Spleen (tissue), 7 donors: Measurements from ENCODE around the gene PIGU.

ENCODE experiments used
- POLR2A ChIP-seq, 3 donors: fragments of 450-650 bp; IDR thresholded peaks; one replicate each; pipeline ENCODE4 v1.5.1; 2017; ENCODE audit warnings: antibody characterized with exemption in 3 of 3, mild to moderate bottlenecking in 1 of 3
- POLR2AphosphoS5 ChIP-seq, 3 donors: sonication (generic); formaldehyde crosslinking; IDR thresholded peaks; one replicate each; pipeline ENCODE4 v1.5.1; 2017; ENCODE audit warnings: antibody characterized with exemption in 3 of 3
- TF ChIP-seq, protein P1 (sequence below), 11 experiments: fragments of 200-600 bp in 7 of 11; fragments of 450-650 bp in 4 of 11; sonication (generic) in 4 of 11; IDR thresholded peaks in 8 of 11; conservative IDR thresholded peaks in 3 of 11; 1 replicate in 7 of 11; 2 replicates in 4 of 11; pipeline versions ENCODE4 v1.4.0 to v1.8.0; 2016 to 2021; ENCODE audit warnings: antibody characterized with exemption in 11 of 11, inconsistent platforms in 4 of 11, mild to moderate bottlenecking in 1 of 11
- donor health status: DM: no; HTN: no; CAD: no; lungs with moderate emphysema.
- donor health status: DM: no; HTN: no; CAD: no.
- donor health status: DM: no; HTN: no; CAD: no.

DNA sequence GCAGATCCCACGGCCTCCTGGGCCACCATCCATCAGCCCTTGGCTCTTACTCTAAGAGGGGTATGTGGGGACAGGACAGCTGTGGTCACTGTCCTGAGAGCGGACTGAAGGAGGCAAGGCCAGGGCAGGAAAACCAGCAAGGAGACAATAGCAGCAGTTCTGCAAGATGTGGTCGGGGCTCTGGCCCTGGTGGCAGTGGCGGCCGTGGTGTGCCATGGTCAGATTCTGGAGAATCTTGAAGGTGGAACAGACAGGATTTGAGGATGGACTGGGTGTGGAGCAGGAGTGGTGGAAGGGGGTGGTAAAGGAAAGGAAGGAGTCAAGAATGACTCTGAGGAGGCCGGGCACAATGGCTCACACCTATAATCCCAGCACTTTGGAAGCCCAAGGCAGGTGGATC lies 124.3 kb downstream of the PIGU start:
- TF ChIP-seq POLR2A (IDR thresholded peaks at IDR 0.05) (no peak), POLR2AphosphoS5 (IDR thresholded peaks at IDR 0.05) (no peak)
- TF ChIP-seq, protein P1, sequence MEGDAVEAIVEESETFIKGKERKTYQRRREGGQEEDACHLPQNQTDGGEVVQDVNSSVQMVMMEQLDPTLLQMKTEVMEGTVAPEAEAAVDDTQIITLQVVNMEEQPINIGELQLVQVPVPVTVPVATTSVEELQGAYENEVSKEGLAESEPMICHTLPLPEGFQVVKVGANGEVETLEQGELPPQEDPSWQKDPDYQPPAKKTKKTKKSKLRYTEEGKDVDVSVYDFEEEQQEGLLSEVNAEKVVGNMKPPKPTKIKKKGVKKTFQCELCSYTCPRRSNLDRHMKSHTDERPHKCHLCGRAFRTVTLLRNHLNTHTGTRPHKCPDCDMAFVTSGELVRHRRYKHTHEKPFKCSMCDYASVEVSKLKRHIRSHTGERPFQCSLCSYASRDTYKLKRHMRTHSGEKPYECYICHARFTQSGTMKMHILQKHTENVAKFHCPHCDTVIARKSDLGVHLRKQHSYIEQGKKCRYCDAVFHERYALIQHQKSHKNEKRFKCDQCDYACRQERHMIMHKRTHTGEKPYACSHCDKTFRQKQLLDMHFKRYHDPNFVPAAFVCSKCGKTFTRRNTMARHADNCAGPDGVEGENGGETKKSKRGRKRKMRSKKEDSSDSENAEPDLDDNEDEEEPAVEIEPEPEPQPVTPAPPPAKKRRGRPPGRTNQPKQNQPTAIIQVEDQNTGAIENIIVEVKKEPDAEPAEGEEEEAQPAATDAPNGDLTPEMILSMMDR (IDR thresholded peaks at IDR 0.05 in 8 of 11, conservative IDR thresholded peaks at IDR 0.05 in 3 of 11), result no peak
